ENCODE measurements around the gene NOB1.
"Not testable (repeated sequence)": the region's sequence is repeated elsewhere in the genome, so short reads cannot be mapped to it uniquely, and the experiment has no call there.

The NOB1 gene

DNA sequence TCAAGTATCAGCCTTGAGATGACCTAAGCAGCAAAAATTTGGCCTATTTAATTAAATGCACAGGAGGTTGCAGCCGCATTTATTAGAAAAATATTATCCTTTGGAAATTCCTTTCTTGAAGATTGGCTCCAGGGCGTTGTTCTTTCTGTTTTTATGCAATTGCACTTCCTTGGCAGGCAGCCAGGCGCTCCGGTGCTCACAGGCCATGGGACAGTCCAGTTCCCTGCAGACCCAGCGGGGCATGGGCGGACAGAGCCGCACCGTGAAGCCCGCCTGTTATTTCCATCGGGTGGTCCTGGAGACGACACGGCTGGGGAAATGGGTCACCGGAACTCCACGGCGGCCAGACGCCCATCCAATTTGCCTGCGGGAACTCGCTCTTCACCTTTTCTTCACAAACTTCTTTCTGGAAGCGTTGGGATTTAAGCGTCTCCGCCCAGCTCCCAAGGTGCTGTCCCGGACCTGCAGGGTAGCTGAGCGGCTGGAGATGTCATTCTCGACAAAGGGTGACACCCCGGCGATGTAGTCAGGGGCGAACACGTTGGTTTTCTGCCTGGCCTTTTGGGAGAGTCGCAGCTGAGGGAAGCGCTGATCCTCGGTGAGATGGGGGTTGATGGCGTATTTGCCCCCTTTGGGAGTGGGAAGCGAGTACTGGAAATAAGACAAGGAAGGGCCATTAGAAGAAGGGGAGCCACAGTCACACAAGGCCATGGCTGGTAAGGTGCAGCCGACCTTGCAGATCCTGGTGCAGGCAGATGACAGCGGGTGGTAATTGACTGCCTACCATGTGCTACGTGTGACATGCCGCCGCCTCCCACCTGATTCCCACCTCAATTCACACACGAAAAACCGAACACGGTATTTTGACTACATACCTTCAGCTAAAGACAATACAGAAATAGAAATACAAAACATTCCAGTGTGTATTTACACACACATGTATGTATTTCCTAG is 12.5 kb downstream of the NOB1 start:
- Mint-ChIP-seq H3K4me1 (ENCODE audit: low read depth) (peaks cover 1% of the 10 kb centered on the region), H3K27me3 (no peaks in the 10 kb centered on the region), H3K9me3 (ENCODE audit: low read depth) (no peaks in the 10 kb centered on the region), H3K4me3 (no peak overlapping the region), H3K36me3 (peaks cover 2% of the 10 kb centered on the region), H3K27ac (peak overlapping the region; percentile 73)

DNA sequence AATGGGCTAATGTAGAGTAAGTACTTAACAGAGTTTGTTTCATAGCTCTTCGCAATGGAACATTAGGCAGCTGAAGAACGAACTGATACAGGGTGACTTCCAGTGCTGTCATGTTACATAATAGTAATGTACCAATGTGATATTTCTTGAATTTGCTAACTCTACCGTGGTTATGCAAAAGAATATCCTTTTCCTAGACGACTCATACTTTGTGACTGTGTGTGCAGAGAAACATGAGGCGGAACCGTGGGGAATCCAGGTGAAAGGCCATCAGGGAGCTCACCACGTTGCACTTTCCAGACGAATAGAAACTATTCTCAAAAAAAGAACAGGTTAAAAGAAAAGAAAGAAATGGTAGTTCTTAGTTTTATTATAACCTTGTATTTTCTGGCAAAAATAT is 13.2 kb downstream of the NOB1 start:
- H3K9me3 Mint-ChIP-seq (ENCODE audit: low read depth): no peaks in the 10 kb centered on the region
- peaks cover 2% of the 10 kb centered on the region for H3K36me3 Mint-ChIP-seq
- peaks cover 1% of the 10 kb centered on the region for H3K4me1 Mint-ChIP-seq (ENCODE audit: low read depth)
- H3K4me3 Mint-ChIP-seq: no peak overlapping the region
- H3K27me3 Mint-ChIP-seq: no peaks in the 10 kb centered on the region
- H3K27ac Mint-ChIP-seq: no peak overlapping the region

DNA sequence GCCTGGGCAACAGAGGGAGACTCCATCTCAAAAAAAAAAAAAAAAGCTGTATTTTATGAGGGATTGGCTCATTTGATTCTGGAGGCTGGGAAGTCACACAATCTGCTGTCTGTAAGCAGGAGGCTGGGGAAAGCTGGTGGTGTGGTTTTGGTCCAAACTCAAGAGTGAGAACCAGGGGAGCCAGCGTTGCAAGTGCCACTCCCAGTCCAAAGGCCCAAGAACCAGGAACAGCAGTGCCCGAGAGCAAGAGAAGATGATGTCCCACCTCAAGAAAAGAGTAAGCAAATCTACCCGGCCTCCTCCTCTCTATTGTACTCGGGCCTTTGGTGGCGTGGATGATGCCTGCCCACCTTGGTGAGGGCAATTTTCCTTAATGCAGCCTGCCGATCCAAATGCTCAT is 22.6 kb downstream of the NOB1 start:
- Mint-ChIP-seq H3K9me3 (ENCODE audit: low read depth) (no peaks in the 10 kb centered on the region), H3K4me3 (no peak overlapping the region), H3K27me3 (no peaks in the 10 kb centered on the region)

DNA sequence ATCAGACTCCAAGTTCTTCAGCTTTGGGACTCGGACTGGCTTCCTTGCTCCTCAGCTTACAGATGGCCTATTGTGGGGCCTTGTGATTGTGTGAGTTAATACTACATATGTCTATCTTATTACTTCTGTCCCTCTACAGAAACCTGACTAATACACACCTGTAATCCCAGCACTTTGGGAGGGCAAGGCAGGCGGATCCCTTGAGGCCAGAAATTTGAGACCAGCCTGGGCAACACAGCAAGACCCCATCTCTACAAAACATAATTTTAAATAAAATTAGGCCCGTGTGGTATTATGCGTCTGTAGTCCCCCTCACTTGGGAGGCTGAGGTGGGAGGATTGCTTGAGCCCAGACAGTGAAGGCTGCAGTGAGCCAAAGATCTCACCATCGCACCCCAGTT is 23.4 kb downstream of the NOB1 start:
- peaks cover 11% of the 10 kb centered on the region for H3K4me1 Mint-ChIP-seq (ENCODE audit: low read depth)
- H3K27ac Mint-ChIP-seq; H3K4me3 Mint-ChIP-seq; H3K9me3 Mint-ChIP-seq (ENCODE audit: low read depth); H3K27me3 Mint-ChIP-seq; H3K36me3 Mint-ChIP-seq: not testable (repeated sequence)

More for the DNA sequence above, 22.6 kb downstream of the NOB1 start:
- Mint-ChIP-seq H3K27ac (no peak overlapping the region), H3K4me1 (ENCODE audit: low read depth) (peaks cover 2% of the 10 kb centered on the region), H3K36me3 (no peaks in the 10 kb centered on the region)

DNA sequence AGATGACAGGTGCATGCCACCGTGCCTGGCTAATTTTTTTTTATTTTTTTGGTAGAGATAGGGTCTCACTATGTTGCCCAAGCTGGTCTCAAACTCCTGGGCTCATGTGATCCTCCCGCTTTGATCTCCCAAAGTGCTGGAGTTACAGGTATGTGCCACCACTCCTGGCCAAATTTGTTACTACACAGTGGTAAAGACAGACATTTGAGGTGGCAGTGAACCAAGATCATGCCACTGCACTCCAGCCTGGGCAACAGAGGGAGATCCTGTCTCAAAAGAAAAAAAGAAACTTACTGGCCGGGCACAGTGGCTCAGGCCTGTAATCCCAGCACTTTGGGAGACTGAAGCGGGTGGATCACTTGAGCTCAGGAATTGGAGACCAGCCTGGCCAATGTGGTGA is 25.7 kb downstream of the NOB1 start:
- not testable (repeated sequence) for H3K36me3 Mint-ChIP-seq; H3K27me3 Mint-ChIP-seq; H3K4me3 Mint-ChIP-seq; H3K9me3 Mint-ChIP-seq (ENCODE audit: low read depth); H3K27ac Mint-ChIP-seq
- peaks cover 19% of the 10 kb centered on the region for H3K4me1 Mint-ChIP-seq (ENCODE audit: low read depth)

DNA sequence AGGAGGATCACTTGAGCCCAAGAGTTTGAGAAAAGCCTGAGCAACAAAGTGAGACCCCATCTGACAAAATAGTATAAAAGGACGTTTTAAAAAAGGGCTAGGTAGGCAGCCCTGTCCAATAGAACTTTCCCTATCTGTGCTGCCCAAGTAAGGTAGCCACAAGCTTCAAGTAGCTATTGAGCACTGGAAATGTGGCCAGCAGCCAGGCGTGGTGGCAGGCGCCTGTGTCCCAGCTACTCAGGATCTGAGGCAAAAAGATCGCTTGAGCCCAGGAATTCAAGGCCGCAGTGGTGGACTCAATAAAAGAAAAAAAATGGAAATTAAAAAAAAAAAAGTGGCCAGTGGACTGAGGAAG is 26.8 kb downstream of the NOB1 start:
- Mint-ChIP-seq H3K9me3 (ENCODE audit: low read depth) (no peaks in the 10 kb centered on the region), H3K4me3 (peak overlapping the region; percentile 7), H3K27me3 (no peaks in the 10 kb centered on the region), H3K27ac (no peak overlapping the region), H3K4me1 (ENCODE audit: low read depth) (peaks cover 21% of the 10 kb centered on the region), H3K36me3 (no peaks in the 10 kb centered on the region)

DNA sequence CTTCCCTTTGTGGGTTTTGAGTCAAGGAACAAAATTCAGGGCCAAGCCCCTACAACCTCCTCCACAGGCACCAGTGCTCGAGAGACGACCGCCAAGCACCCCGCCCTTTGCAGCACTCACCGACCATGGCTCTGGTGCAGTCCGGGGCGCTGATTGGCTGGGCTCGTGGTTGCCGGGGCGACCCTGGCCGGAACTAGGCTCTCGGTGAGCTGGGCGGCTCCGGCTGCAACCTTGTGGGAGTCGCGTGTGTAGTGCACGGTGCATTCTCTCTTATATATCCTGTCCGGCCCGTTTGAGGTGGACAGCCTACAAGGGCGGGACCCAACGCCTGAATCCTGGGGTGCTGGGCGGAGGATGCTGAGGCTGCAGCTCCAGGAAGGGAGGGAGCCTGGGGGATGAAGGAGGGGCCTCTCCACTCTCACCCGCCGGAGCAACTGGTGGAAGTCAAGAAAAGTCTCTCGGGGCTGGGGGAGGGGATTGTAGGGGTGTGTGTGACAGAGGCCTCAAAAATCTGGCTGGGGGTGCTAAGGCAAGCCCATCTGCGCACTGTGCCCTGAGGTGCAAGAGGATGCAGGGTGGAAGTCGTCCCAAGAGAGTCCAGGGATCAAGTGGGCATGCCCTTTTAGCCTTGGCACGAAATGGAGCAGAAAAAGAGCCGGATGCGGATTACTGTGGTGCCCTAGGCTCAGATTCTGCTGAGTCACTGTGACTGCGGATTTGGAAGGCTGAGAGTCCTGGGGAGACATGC is 28.2 kb downstream of the NOB1 start, which contains the start of gene NQO1:
Gene NQO1, minus strand, starts transcription at position 248 of the 748 bp plus-strand sequence. Its CDS starts 121 bp downstream, at position 127.
- H3K4me3 Mint-ChIP-seq: peak within 1 kb of the TSS; percentile 94

DNA sequence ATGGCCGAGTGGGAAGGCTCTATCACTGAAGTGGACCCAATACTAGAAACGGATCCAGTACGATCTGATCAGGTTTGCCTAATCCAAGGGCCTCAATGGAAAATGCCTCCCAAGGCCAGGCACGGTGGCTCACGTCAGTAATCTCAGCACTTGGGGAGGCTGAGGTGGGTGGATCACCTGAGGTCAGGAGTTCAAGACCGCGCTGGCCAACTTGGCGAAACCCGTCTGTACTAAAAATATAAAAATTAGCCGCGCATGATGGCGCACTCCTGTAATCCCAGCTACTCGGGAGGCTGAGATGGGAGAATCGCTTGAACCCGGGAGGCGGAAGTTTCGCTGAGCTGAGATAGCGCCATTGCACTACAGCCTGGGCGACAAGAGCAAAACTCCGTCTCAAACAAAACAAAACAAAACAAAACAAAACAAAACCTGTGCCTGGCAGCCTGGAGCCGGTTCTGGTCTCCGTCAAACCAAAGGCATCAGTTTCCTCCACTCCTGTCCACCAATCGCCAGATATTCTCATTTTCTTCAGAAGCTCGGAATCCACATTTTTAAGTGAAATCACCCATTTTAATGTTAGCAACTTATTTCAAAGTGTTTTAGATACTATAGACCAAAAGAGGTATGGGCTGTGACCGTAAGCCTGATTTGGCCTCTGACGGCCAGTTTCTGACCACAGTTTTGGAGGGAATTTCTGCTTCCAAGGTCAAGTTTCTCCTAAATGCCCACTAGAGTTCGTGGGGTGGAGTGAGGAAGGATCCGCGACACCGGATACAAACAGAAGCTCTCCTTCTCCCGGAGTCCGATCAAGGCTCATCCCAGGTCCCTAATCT is 29.0 kb downstream of the NOB1 start:
- no peaks in the 10 kb centered on the region for H3K9me3 Mint-ChIP-seq (ENCODE audit: low read depth)
- peak overlapping the region; percentile 97 for H3K27ac Mint-ChIP-seq
- no peaks in the 10 kb centered on the region for H3K27me3 Mint-ChIP-seq
- peaks cover 21% of the 10 kb centered on the region for H3K4me1 Mint-ChIP-seq (ENCODE audit: low read depth)
- H3K4me3 Mint-ChIP-seq: peak overlapping the region; percentile 94
- H3K36me3 Mint-ChIP-seq: no peaks in the 10 kb centered on the region

More for the DNA sequence above, 28.2 kb downstream of the NOB1 start, which contains the start of gene NQO1:
- Mint-ChIP-seq H3K4me1 (ENCODE audit: low read depth) (peaks cover 21% of the 10 kb centered on the region), H3K9me3 (ENCODE audit: low read depth) (no peaks in the 10 kb centered on the region), H3K27ac (peak within 1 kb of the TSS; percentile 97), H3K36me3 (no peaks in the 10 kb centered on the region), H3K27me3 (no peaks in the 10 kb centered on the region)

DNA sequence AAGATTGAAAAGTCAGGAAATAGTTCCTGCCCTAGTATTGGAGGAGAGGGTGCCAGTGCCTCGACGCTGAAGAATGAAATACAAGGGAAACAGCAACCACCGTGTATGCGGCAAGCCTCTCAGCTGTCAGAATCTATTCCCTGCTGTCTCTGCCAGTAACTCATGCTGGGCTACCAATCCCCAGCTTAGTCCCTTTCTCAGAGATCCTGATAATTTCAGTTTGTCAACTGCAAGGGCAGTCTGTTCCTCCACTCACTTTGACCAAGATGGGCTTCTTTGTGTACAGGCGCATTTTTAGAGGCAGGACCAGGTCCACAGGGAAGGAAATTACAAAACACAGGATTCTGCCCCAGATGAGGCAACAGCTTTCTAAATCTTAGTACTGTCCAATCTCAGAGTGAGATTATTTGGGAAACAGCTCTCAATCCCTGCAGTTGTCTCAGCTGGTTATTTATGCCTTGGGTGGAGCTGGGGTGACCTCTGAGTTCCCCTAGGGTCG is 29.7 kb downstream of the NOB1 start:
- Mint-ChIP-seq H3K4me3 (peak overlapping the region; percentile 51), H3K27ac (peak overlapping the region; percentile 64), H3K27me3 (no peaks in the 10 kb centered on the region), H3K9me3 (ENCODE audit: low read depth) (no peaks in the 10 kb centered on the region), H3K4me1 (ENCODE audit: low read depth) (peaks cover 21% of the 10 kb centered on the region), H3K36me3 (no peaks in the 10 kb centered on the region)

DNA sequence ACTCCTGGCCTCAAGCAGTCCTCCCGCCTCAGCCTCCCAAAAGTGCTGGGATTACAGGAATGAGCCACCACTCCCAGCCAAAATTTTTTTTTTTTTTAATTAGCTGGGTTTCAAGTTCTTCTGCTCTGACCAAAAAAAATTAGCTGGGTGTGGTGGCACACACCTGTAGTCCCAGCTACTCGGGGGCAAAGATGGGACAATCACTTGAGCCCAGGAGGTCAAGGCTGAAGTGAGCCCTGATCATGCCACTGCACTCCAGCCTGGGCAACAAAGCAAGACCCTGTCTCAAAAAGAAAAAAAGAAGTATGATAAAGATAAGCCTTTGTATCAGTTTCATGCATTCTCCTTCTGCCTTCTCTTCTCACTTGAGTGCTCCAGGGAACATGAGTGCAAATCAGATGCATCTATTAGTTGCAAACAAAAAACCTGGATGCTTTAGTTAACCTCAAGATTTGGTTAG is 30.3 kb downstream of the NOB1 start:
- Mint-ChIP-seq H3K36me3 (no peaks in the 10 kb centered on the region), H3K4me1 (ENCODE audit: low read depth) (peaks cover 21% of the 10 kb centered on the region), H3K27ac (peak overlapping the region; percentile 64), H3K9me3 (ENCODE audit: low read depth) (no peaks in the 10 kb centered on the region), H3K27me3 (no peaks in the 10 kb centered on the region), H3K4me3 (no peak overlapping the region)

DNA sequence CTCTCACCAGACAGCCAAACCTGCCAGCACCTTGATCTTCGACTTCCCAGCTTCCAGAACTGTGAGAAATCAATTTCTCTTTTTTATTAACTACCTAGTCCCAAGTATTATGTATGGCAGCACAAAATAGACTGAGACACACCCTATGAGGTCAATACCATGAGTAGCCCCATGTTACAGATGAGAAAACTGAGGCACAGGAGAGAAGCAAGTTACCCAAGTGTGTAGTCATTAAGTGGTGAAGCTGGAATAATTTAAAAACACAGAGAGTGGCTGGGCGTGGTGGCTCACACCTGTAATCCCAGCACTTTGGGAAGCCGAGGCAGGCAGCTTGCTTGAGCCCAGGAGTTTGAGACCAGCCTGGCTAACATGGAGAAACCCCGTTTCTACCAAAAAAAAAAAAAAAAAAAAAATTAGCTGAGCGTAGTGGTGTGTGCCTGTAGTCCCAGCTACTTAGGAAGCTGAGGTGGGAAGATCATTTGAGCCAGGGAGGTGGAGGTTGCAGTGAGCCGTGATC is 33.2 kb downstream of the NOB1 start:
- Mint-ChIP-seq H3K36me3 (peaks cover 3% of the 10 kb centered on the region), H3K4me3 (no peak overlapping the region), H3K4me1 (ENCODE audit: low read depth) (peaks cover 12% of the 10 kb centered on the region), H3K27me3 (no peaks in the 10 kb centered on the region), H3K27ac (no peak overlapping the region), H3K9me3 (ENCODE audit: low read depth) (no peaks in the 10 kb centered on the region)

DNA sequence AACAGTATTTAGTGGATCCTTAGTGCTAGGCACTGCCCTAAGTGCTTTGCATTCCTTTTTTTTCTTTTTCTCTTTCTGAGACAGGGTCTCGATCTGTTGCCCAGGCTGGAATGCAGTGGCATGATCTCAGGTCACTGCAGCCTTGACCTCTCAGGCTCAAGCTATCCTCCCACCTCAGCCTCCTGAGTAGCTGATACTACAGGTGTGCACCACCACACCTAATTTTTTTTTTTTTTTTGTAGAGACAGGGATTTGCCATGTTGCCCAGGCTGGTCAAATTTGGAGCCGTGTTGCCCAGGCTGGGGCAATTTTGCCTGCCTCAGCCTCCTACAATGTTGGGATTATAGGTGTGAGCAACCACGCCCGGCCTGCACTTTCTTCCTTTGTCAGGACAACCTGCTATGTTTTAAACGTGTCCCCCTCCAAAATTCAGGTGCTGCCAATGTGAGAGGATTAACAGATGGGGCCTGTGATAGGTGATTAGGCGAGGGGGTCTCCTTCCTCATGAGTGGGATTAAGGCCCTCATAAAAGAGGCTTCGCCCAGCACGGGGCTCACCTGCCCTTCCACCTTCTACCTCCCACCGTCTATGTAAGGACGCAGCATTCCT is 33.8 kb downstream of the NOB1 start:
- no peak overlapping the region for H3K27ac Mint-ChIP-seq
- H3K4me3 Mint-ChIP-seq: no peak overlapping the region
- no peaks in the 10 kb centered on the region for H3K27me3 Mint-ChIP-seq
- peaks cover 3% of the 10 kb centered on the region for H3K36me3 Mint-ChIP-seq
- H3K4me1 Mint-ChIP-seq (ENCODE audit: low read depth): peaks cover 7% of the 10 kb centered on the region
- no peaks in the 10 kb centered on the region for H3K9me3 Mint-ChIP-seq (ENCODE audit: low read depth)

DNA sequence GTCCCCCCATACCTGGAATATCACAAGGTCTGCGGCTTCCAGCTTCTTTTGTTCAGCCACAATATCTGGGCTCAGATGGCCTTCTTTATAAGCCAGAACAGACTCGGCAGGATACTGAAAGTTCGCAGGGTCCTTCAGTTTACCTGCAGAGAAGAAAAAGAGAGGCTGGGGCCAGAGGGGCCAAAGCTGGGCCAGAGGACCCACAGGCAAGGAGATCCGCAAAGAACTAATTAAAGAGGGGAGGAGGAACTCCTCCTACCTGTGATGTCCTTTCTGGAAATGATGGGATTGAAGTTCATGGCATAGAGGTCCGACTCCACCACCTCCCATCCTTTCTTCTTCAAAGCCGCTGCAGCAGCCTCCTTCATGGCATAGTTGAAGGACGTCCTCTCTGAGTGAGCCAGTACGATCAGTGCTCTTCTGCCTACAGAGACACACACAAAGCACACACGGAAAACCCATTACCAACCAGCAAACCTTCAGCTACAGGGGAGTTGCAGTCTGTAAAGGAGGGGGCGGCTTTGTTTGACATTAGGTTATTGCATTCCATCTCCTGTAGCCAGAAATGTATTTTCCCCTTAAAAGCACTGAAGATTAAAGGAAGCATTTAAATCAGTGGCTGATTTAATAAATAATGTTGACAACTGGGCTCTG is 36.5 kb downstream of the NOB1 start:
- Mint-ChIP-seq H3K27me3 (no peaks in the 10 kb centered on the region), H3K36me3 (peaks cover 3% of the 10 kb centered on the region), H3K4me3 (no peak overlapping the region), H3K9me3 (ENCODE audit: low read depth) (no peaks in the 10 kb centered on the region), H3K27ac (no peak overlapping the region), H3K4me1 (ENCODE audit: low read depth) (peaks cover 1% of the 10 kb centered on the region)
